VCaP (cell line): ENCODE measurements around the gene RING1.

Experiments used
- H3K27ac ChIP-seq: fragments of 450-650 bp; 2 replicates; pipeline ENCODE4 v1.5.1; 2017
- CTCF ChIP-seq: fragments of 450-650 bp; conservative IDR thresholded peaks from 2 replicates; pipeline ENCODE4 v1.5.1; 2017; ENCODE audit warnings: mild to moderate bottlenecking, moderate library complexity

RING1 gene

GRCh38 chr6:33195304-33196165 is 12.8 kb upstream of the RING1 start:
- no peak for TF ChIP-seq CTCF
- no peak overlapping the region for H3K27ac ChIP-seq

GRCh38 chr6:33197431-33198048 is 10.8 kb upstream of the RING1 start:
- peak; percentile 98 for TF ChIP-seq CTCF
- peak overlapping the region; percentile 99 for H3K27ac ChIP-seq

GRCh38 chr6:33198159-33198852 is 10.0 kb upstream of the RING1 start:
- no peak for TF ChIP-seq CTCF
- H3K27ac ChIP-seq, result peak overlapping the region; percentile 99

GRCh38 chr6:33198853-33199436 is 9.4 kb upstream of the RING1 start:
- peak overlapping the region; percentile 99 for H3K27ac ChIP-seq
- no peak for TF ChIP-seq CTCF

- TF ChIP-seq CTCF, result no peak; the same call in 1 of the 2 replicates
- H3K27ac ChIP-seq, result peak overlapping the region; percentile 99
Measured at GRCh38 chr6:33199687-33200218, 8.5 kb upstream of the RING1 start.

GRCh38 chr6:33200219-33201146 is 7.8 kb upstream of the RING1 start, which contains the start of the genes RXRB and SLC39A7:
Gene RXRB (minus strand): TSS chr6:33200665. CDS start chr6:33200476, 189 bp downstream.
Gene SLC39A7 (plus strand): TSS chr6:33200867. CDS start chr6:33201246, 379 bp downstream.
- no peak for TF ChIP-seq CTCF
- peak within 1 kb of the TSS; percentile 99 for H3K27ac ChIP-seq
